PC-9 (cell line): ENCODE data around the gene GON4L.

Source experiments
- CTCF ChIP-seq: fragments of 200-600 bp; sonication (generic); conservative IDR thresholded peaks from 2 replicates; pipeline ENCODE4 v1.6.1; 2017; ENCODE audit warnings: mixed run types, antibody characterized with exemption, mild to moderate bottlenecking, moderate library complexity
- EZH2 ChIP-seq: fragments of 200-600 bp; sonication (generic); IDR thresholded peaks from 2 replicates; pipeline ENCODE4 v1.8.0; 2017; ENCODE audit warnings: antibody characterized with exemption, low read depth

- TF ChIP-seq CTCF (no peak), EZH2 (no peak)
Observed at GRCh38 chr1:155760751-155761475, 96.1 kb downstream of the GON4L start.
